GM19240 (cell line): ENCODE results near the gene OR6C76.
"Not testable (repeated sequence)": the region's sequence is repeated elsewhere in the genome, so short reads cannot be mapped to it uniquely, and the experiment has no call there.

Experiments used
- DNase-seq: peaks from one replicate; pipeline ENCODE4 v3.0.0; 2011; ENCODE audit warnings: low spot score; ENCODE audit not compliant: insufficient read length

Gene OR6C76

GRCh38 chr12:55425954-55426353 is at the start of gene OR6C76:
Gene OR6C76 (plus strand): TSS chr12:55426254. CDS start chr12:55426254, 0 bp downstream.
- no peak for DNase-seq

- DNase-seq = no peak
Observed at GRCh38 chr12:55385891-55386290, 40.2 kb upstream of the OR6C76 start.

- no peak for DNase-seq
Observed at GRCh38 chr12:55392032-55392795, 33.8 kb upstream of the OR6C76 start.

- DNase-seq = no peak
Observed at GRCh38 chr12:55396326-55396725, 29.7 kb upstream of the OR6C76 start.

GRCh38 chr12:55400229-55400628 is 25.8 kb upstream of the OR6C76 start, which contains the start of gene OR6C65:
Gene OR6C65 (plus strand): TSS chr12:55400529. CDS start chr12:55400529, 0 bp downstream.
- DNase-seq = no peak

- DNase-seq = no peak
Observed at GRCh38 chr12:55407866-55408265, 18.2 kb upstream of the OR6C76 start.

- DNase-seq = not testable (repeated sequence)
Observed at GRCh38 chr12:55409133-55409532, 16.9 kb upstream of the OR6C76 start.

- not testable (repeated sequence) for DNase-seq
Observed at GRCh38 chr12:55412138-55412537, 13.9 kb upstream of the OR6C76 start.

GRCh38 chr12:55413498-55414388 is 12.3 kb upstream of the OR6C76 start:
- not testable (repeated sequence) for DNase-seq

GRCh38 chr12:55414396-55414823 is 11.6 kb upstream of the OR6C76 start:
- DNase-seq = not testable (repeated sequence)

GRCh38 chr12:55414889-55415288 is 11.2 kb upstream of the OR6C76 start:
- DNase-seq = not testable (repeated sequence)

GRCh38 chr12:55416961-55417360 is 9.1 kb upstream of the OR6C76 start:
- DNase-seq = no peak

GRCh38 chr12:55420307-55420962 is 5.6 kb upstream of the OR6C76 start:
- DNase-seq = no peak

- DNase-seq = no peak
Observed at GRCh38 chr12:55428331-55429243, 2.5 kb downstream of the OR6C76 start.

- DNase-seq = not testable (repeated sequence)
Observed at GRCh38 chr12:55441233-55441632, 15.2 kb downstream of the OR6C76 start.

- DNase-seq = no peak
Observed at GRCh38 chr12:55443776-55444175, 17.7 kb downstream of the OR6C76 start, which contains the start of gene OR6C2. Gene OR6C2 (plus strand): TSS chr12:55444076. CDS start chr12:55452214, 8,138 bp downstream.

- no peak for DNase-seq
Observed at GRCh38 chr12:55445357-55445756, 19.3 kb downstream of the OR6C76 start.

GRCh38 chr12:55446326-55446725 is 20.3 kb downstream of the OR6C76 start:
- DNase-seq = no peak

- DNase-seq = no peak
Observed at GRCh38 chr12:55448825-55449224, 22.8 kb downstream of the OR6C76 start.

GRCh38 chr12:55464926-55465325 is 38.9 kb downstream of the OR6C76 start:
- not testable (repeated sequence) for DNase-seq
